Activated T-cell treated with anti-CD3 and anti-CD28 coated beads, Interleukin-2, amount 50 U/mL, for 4 hours (primary cell): ENCODE results near the gene TULP1. TPM values are rescaled to one million over a fixed set of nuclear protein-coding genes. Genes with fewer than 3 reads are reported as not detected.
A peak's percentile ranks its signal among the peaks of the same experiment; 100 is the strongest.

Experiments used
- ATAC-seq, 2 donors: fragments of 200-7000 bp; cut with Tn5 transposase; one replicate each; pipeline ENCODE4 v1.10.0; 2021
- DNase-seq: peaks from one replicate; pipeline ENCODE4 v3.0.0-alpha.2; 2020
- H3K27me3 Mint-ChIP-seq: one replicate; pipeline ENCODE4 v1.8.0; 2021; ENCODE audit warnings: low read depth, mixed read lengths
- H3K36me3 Mint-ChIP-seq: one replicate; pipeline ENCODE4 v1.8.0; 2022; ENCODE audit warnings: mixed read lengths; ENCODE audit not compliant: insufficient read depth
- H3K4me1 Mint-ChIP-seq: one replicate; pipeline ENCODE4 v1.8.0; 2021; ENCODE audit warnings: low read depth, mixed read lengths
- H3K4me3 Mint-ChIP-seq: one replicate; pipeline ENCODE4 v1.8.0; 2021; ENCODE audit warnings: mild to moderate bottlenecking, moderate library complexity, mixed read lengths
- H3K9me3 Mint-ChIP-seq: one replicate; pipeline ENCODE4 v1.8.0; 2021; ENCODE audit warnings: mixed read lengths
- total RNA-seq, 3 donors: library from RNA; stranded (reverse); gene quantifications; one replicate each; pipeline ENCODE4 v1.2.1, GENCODE V29; 2021

Gene TULP1
- total RNA-seq, 3 donors from 2014 or later = not detected

- peaks cover 22% of the 10 kb centered on the region for H3K27me3 Mint-ChIP-seq
- DNase-seq (peak; percentile 48), ATAC-seq (peak; percentile 77)
- peaks cover 20% of the 10 kb centered on the region for H3K4me1 Mint-ChIP-seq
- H3K4me3 Mint-ChIP-seq = peak within 1 kb of the TSS; percentile 82
- no peaks in the 10 kb centered on the region for H3K36me3 Mint-ChIP-seq
- H3K9me3 Mint-ChIP-seq = no peaks in the 10 kb centered on the region
Measured at GRCh38 chr6:35496841-35497570, 15.7 kb downstream of the TULP1 start, which contains the start of gene TEAD3. TSS of gene TEAD3 (minus strand) at chr6:35497079.

GRCh38 chr6:35496036-35496840, 16.5 kb downstream of the TULP1 start:
- Mint-ChIP-seq H3K4me1 (peaks cover 20% of the 10 kb centered on the region), H3K4me3 (peak overlapping the region; percentile 69), H3K36me3 (no peaks in the 10 kb centered on the region), H3K9me3 (no peaks in the 10 kb centered on the region), H3K27me3 (peaks cover 18% of the 10 kb centered on the region)
- no peak for DNase-seq
- peak in 1 of 2 donors; percentile 0 for ATAC-seq

GRCh38 chr6:35495258-35496035, 17.2 kb downstream of the TULP1 start:
- H3K36me3 Mint-ChIP-seq = no peaks in the 10 kb centered on the region
- peaks cover 16% of the 10 kb centered on the region for H3K27me3 Mint-ChIP-seq
- no peak for ATAC-seq
- peak overlapping the region; percentile 69 for H3K4me3 Mint-ChIP-seq
- peaks cover 21% of the 10 kb centered on the region for H3K4me1 Mint-ChIP-seq
- no peak for DNase-seq
- H3K9me3 Mint-ChIP-seq = no peaks in the 10 kb centered on the region

- ATAC-seq = no peak
- H3K4me3 Mint-ChIP-seq = no peak overlapping the region
Measured at GRCh38 chr6:35494161-35494563, 18.5 kb downstream of the TULP1 start.

GRCh38 chr6:35493307-35493983, 19.3 kb downstream of the TULP1 start:
- no peaks in the 10 kb centered on the region for H3K36me3 Mint-ChIP-seq
- peaks cover 17% of the 10 kb centered on the region for H3K4me1 Mint-ChIP-seq
- H3K9me3 Mint-ChIP-seq = no peaks in the 10 kb centered on the region
- H3K4me3 Mint-ChIP-seq = no peak overlapping the region
- ATAC-seq (no peak), DNase-seq (no peak)
- peaks cover under 1% of the 10 kb centered on the region for H3K27me3 Mint-ChIP-seq

More at GRCh38 chr6:35494161-35494563, 18.5 kb downstream of the TULP1 start:
- DNase-seq = no peak
- Mint-ChIP-seq H3K9me3 (no peaks in the 10 kb centered on the region), H3K4me1 (peaks cover 21% of the 10 kb centered on the region), H3K27me3 (peaks cover 7% of the 10 kb centered on the region), H3K36me3 (no peaks in the 10 kb centered on the region)

- no peak for ATAC-seq
- Mint-ChIP-seq H3K4me1 (peaks cover 18% of the 10 kb centered on the region), H3K4me3 (no peak overlapping the region), H3K9me3 (no peaks in the 10 kb centered on the region), H3K36me3 (no peaks in the 10 kb centered on the region), H3K27me3 (no peaks in the 10 kb centered on the region)
- DNase-seq = no peak
Measured at GRCh38 chr6:35492974-35493284, 19.8 kb downstream of the TULP1 start.

GRCh38 chr6:35492258-35492973, 20.3 kb downstream of the TULP1 start:
- DNase-seq (no peak), ATAC-seq (no peak)
- Mint-ChIP-seq H3K9me3 (no peaks in the 10 kb centered on the region), H3K4me1 (peaks cover 18% of the 10 kb centered on the region), H3K36me3 (no peaks in the 10 kb centered on the region), H3K27me3 (no peaks in the 10 kb centered on the region), H3K4me3 (no peak overlapping the region)

- Mint-ChIP-seq H3K27me3 (no peaks in the 10 kb centered on the region), H3K4me3 (no peak overlapping the region), H3K9me3 (no peaks in the 10 kb centered on the region), H3K4me1 (peaks cover 18% of the 10 kb centered on the region), H3K36me3 (no peaks in the 10 kb centered on the region)
- DNase-seq (no peak), ATAC-seq (no peak)
Measured at GRCh38 chr6:35491558-35492257, 21.0 kb downstream of the TULP1 start.

GRCh38 chr6:35490821-35491557, 21.7 kb downstream of the TULP1 start:
- H3K4me3 Mint-ChIP-seq = no peak overlapping the region
- no peaks in the 10 kb centered on the region for H3K9me3 Mint-ChIP-seq
- ATAC-seq (no peak), DNase-seq (no peak)
- H3K36me3 Mint-ChIP-seq = no peaks in the 10 kb centered on the region
- peaks cover 18% of the 10 kb centered on the region for H3K4me1 Mint-ChIP-seq
- H3K27me3 Mint-ChIP-seq = no peaks in the 10 kb centered on the region

- H3K4me1 Mint-ChIP-seq = peaks cover 18% of the 10 kb centered on the region
- H3K4me3 Mint-ChIP-seq = no peak overlapping the region
- no peaks in the 10 kb centered on the region for H3K36me3 Mint-ChIP-seq
- no peaks in the 10 kb centered on the region for H3K27me3 Mint-ChIP-seq
- no peak for ATAC-seq
- DNase-seq = no peak
- no peaks in the 10 kb centered on the region for H3K9me3 Mint-ChIP-seq
Measured at GRCh38 chr6:35489995-35490791, 22.5 kb downstream of the TULP1 start.

- DNase-seq = no peak
- H3K4me3 Mint-ChIP-seq = no peak overlapping the region
- ATAC-seq = no peak
Measured at GRCh38 chr6:35489066-35489465, 23.6 kb downstream of the TULP1 start.

GRCh38 chr6:35488517-35488862, 24.2 kb downstream of the TULP1 start:
- no peak for ATAC-seq

More at GRCh38 chr6:35489066-35489465, 23.6 kb downstream of the TULP1 start:
- no peaks in the 10 kb centered on the region for H3K27me3 Mint-ChIP-seq
- no peaks in the 10 kb centered on the region for H3K9me3 Mint-ChIP-seq
- H3K36me3 Mint-ChIP-seq = no peaks in the 10 kb centered on the region
- H3K4me1 Mint-ChIP-seq = peaks cover 15% of the 10 kb centered on the region

More at GRCh38 chr6:35488517-35488862, 24.2 kb downstream of the TULP1 start:
- H3K36me3 Mint-ChIP-seq = no peaks in the 10 kb centered on the region
- no peak overlapping the region for H3K4me3 Mint-ChIP-seq
- H3K27me3 Mint-ChIP-seq = no peaks in the 10 kb centered on the region
- no peak for DNase-seq
- H3K4me1 Mint-ChIP-seq = peaks cover 10% of the 10 kb centered on the region
- no peaks in the 10 kb centered on the region for H3K9me3 Mint-ChIP-seq
